ENCODE results near the gene NTNG1.

Gene NTNG1

GRCh38 chr1:107175102-107175909 is 34.5 kb downstream of the NTNG1 start:
- no peak for DNase-seq (ENCODE audit: insufficient read length)
- TF ChIP-seq POLR2A (IDR thresholded peaks at IDR 0.05; ENCODE audit: low read depth, low read length) (no peak), TAF1 (IDR thresholded peaks at IDR 0.05; ENCODE audit: borderline replicate concordance, low read depth, low read length) (no peak), POLR2AphosphoS5 (IDR thresholded peaks at IDR 0.05; ENCODE audit: low read depth, low read length) (no peak)
- FAIRE-seq, result no peak

- DNase-seq (ENCODE audit: insufficient read length) (no peak), FAIRE-seq (no peak)
- TF ChIP-seq POLR2A (IDR thresholded peaks at IDR 0.05; ENCODE audit: low read depth, low read length), result no peak
- TF ChIP-seq POLR2AphosphoS5 (IDR thresholded peaks at IDR 0.05; ENCODE audit: low read depth, low read length), result no peak
- TF ChIP-seq TAF1 (IDR thresholded peaks at IDR 0.05; ENCODE audit: borderline replicate concordance, low read depth, low read length), result no peak
These were observed 40.6 kb downstream of the NTNG1 start for GRCh38 chr1:107181253-107181969.

- TF ChIP-seq POLR2AphosphoS5 (IDR thresholded peaks at IDR 0.05; ENCODE audit: low read depth, low read length) (no peak), TAF1 (IDR thresholded peaks at IDR 0.05; ENCODE audit: borderline replicate concordance, low read depth, low read length) (no peak), POLR2A (IDR thresholded peaks at IDR 0.05; ENCODE audit: low read depth, low read length) (no peak)
- no peak for FAIRE-seq
- DNase-seq (ENCODE audit: insufficient read length), result no peak
These were observed 42.2 kb downstream of the NTNG1 start for GRCh38 chr1:107183011-107183410.

GRCh38 chr1:107184888-107185287 is 44.0 kb downstream of the NTNG1 start:
- no peak for TF ChIP-seq POLR2A (IDR thresholded peaks at IDR 0.05; ENCODE audit: low read depth, low read length)
- no peak for TF ChIP-seq TAF1 (IDR thresholded peaks at IDR 0.05; ENCODE audit: borderline replicate concordance, low read depth, low read length)
- no peak for TF ChIP-seq POLR2AphosphoS5 (IDR thresholded peaks at IDR 0.05; ENCODE audit: low read depth, low read length)
- FAIRE-seq (no peak), DNase-seq (ENCODE audit: insufficient read length) (no peak)

GRCh38 chr1:107187399-107187798 is 46.6 kb downstream of the NTNG1 start:
- DNase-seq (ENCODE audit: insufficient read length) (no peak), FAIRE-seq (no peak)
- TF ChIP-seq POLR2A (IDR thresholded peaks at IDR 0.05; ENCODE audit: low read depth, low read length), result no peak
- no peak for TF ChIP-seq POLR2AphosphoS5 (IDR thresholded peaks at IDR 0.05; ENCODE audit: low read depth, low read length)
- no peak for TF ChIP-seq TAF1 (IDR thresholded peaks at IDR 0.05; ENCODE audit: borderline replicate concordance, low read depth, low read length)

- no peak for TF ChIP-seq TAF1 (IDR thresholded peaks at IDR 0.05; ENCODE audit: borderline replicate concordance, low read depth, low read length)
- no peak for TF ChIP-seq POLR2A (IDR thresholded peaks at IDR 0.05; ENCODE audit: low read depth, low read length)
- TF ChIP-seq POLR2AphosphoS5 (IDR thresholded peaks at IDR 0.05; ENCODE audit: low read depth, low read length), result no peak
These were observed 47.3 kb downstream of the NTNG1 start for GRCh38 chr1:107188160-107188559.

GRCh38 chr1:107194380-107194779 is 53.5 kb downstream of the NTNG1 start:
- no peak for DNase-seq (ENCODE audit: insufficient read length)
- no peak for TF ChIP-seq POLR2AphosphoS5 (IDR thresholded peaks at IDR 0.05; ENCODE audit: low read depth, low read length)
- no peak for TF ChIP-seq POLR2A (IDR thresholded peaks at IDR 0.05; ENCODE audit: low read depth, low read length)
- no peak for TF ChIP-seq TAF1 (IDR thresholded peaks at IDR 0.05; ENCODE audit: borderline replicate concordance, low read depth, low read length)
- no peak for FAIRE-seq

More at GRCh38 chr1:107188160-107188559, 47.3 kb downstream of the NTNG1 start:
- FAIRE-seq, result no peak
- DNase-seq (ENCODE audit: insufficient read length), result no peak

GRCh38 chr1:107195476-107195875 is 54.6 kb downstream of the NTNG1 start:
- no peak for DNase-seq (ENCODE audit: insufficient read length)
- FAIRE-seq, result no peak
- TF ChIP-seq POLR2A (IDR thresholded peaks at IDR 0.05; ENCODE audit: low read depth, low read length) (no peak), TAF1 (IDR thresholded peaks at IDR 0.05; ENCODE audit: borderline replicate concordance, low read depth, low read length) (no peak), POLR2AphosphoS5 (IDR thresholded peaks at IDR 0.05; ENCODE audit: low read depth, low read length) (no peak)

- peak; percentile 30 for FAIRE-seq
- TF ChIP-seq POLR2A (IDR thresholded peaks at IDR 0.05; ENCODE audit: low read depth, low read length) (no peak), TAF1 (IDR thresholded peaks at IDR 0.05; ENCODE audit: borderline replicate concordance, low read depth, low read length) (no peak), POLR2AphosphoS5 (IDR thresholded peaks at IDR 0.05; ENCODE audit: low read depth, low read length) (no peak)
- no peak for DNase-seq (ENCODE audit: insufficient read length)
These were observed 56.2 kb downstream of the NTNG1 start for GRCh38 chr1:107196973-107197562.

GRCh38 chr1:107198561-107198960 is 57.7 kb downstream of the NTNG1 start:
- no peak for TF ChIP-seq POLR2AphosphoS5 (IDR thresholded peaks at IDR 0.05; ENCODE audit: low read depth, low read length)
- TF ChIP-seq TAF1 (IDR thresholded peaks at IDR 0.05; ENCODE audit: borderline replicate concordance, low read depth, low read length), result no peak
- no peak for TF ChIP-seq POLR2A (IDR thresholded peaks at IDR 0.05; ENCODE audit: low read depth, low read length)
- FAIRE-seq (no peak), DNase-seq (ENCODE audit: insufficient read length) (no peak)

- DNase-seq (ENCODE audit: insufficient read length) (no peak), FAIRE-seq (no peak)
- TF ChIP-seq POLR2A (IDR thresholded peaks at IDR 0.05; ENCODE audit: low read depth, low read length) (no peak), POLR2AphosphoS5 (IDR thresholded peaks at IDR 0.05; ENCODE audit: low read depth, low read length) (no peak), TAF1 (IDR thresholded peaks at IDR 0.05; ENCODE audit: borderline replicate concordance, low read depth, low read length) (no peak)
These were observed 59.8 kb downstream of the NTNG1 start for GRCh38 chr1:107200631-107201030.
